ENCODE results near the gene TRIM16.
"Not testable (repeated sequence)": the region's sequence is repeated elsewhere in the genome, so short reads cannot be mapped to it uniquely, and the experiment has no call there.

The TRIM16 gene

GRCh38 chr17:15619331-15620058, 64.6 kb downstream of the TRIM16 start, which contains the start of gene FBXW10B:
FBXW10B (minus strand) TSS chr17:15619704; CDS start chr17:15619512, 192 bp downstream.
- in situ Hi-C loops (cut with HindIII; ENCODE audit: low sequenced_read_pairs): not testable (repeated sequence)

DNA sequence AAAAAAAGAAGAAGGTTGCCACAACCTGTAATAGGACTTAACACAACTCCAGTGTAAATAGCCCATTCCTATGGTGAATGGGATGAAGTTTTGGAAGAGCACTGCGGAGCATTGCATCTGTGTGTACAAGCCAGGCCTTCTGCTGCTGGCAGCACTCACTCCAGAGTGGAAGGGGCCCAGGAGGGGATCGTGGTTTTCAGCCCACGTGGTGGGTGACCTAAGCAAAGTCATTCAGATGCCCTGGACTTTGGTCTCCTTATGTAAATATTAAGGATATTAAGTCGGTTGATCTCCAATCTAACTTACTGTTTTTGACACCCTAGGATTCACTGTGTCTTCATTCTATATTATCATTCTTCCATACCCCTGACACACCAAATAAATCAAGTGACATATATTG, 67.3 kb downstream of the TRIM16 start:
- in situ Hi-C loops (cut with HindIII; ENCODE audit: low sequenced_read_pairs): not testable (repeated sequence)

DNA sequence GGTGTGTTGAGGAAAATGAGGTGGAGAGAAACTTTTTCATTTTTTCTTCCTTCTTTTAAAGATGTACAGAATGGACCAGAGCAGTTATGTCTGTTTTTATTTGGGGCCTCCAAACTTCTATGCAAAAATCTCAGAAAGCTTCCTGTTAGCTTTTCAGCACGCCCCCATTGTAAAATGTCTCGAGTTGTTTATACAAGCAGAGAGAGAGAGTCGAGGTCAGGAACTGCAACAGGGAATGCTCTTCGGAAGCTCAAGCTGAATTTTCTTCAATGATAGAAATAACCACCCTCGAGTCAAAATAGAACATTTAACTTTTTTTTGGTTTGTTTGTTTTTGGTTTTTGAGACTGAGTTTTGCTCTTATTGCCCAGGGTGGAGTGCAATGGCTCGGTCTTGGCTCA, 68.3 kb downstream of the TRIM16 start:
- in situ Hi-C loops (cut with HindIII; ENCODE audit: low sequenced_read_pairs): not testable (repeated sequence)

GRCh38 chr17:15613111-15613510, 71.0 kb downstream of the TRIM16 start:
- in situ Hi-C loops (cut with HindIII; ENCODE audit: low sequenced_read_pairs): not testable (repeated sequence)

GRCh38 chr17:15592960-15593359, 91.2 kb downstream of the TRIM16 start:
- in situ Hi-C loops (cut with HindIII; ENCODE audit: low sequenced_read_pairs): not testable (repeated sequence)

- in situ Hi-C loops (cut with HindIII; ENCODE audit: low sequenced_read_pairs): not testable (repeated sequence)
Observed at GRCh38 chr17:15591986-15592385, 92.1 kb downstream of the TRIM16 start.

- in situ Hi-C loops (cut with HindIII; ENCODE audit: low sequenced_read_pairs): not testable (repeated sequence)
Observed at GRCh38 chr17:15590844-15591243, 93.3 kb downstream of the TRIM16 start.

DNA sequence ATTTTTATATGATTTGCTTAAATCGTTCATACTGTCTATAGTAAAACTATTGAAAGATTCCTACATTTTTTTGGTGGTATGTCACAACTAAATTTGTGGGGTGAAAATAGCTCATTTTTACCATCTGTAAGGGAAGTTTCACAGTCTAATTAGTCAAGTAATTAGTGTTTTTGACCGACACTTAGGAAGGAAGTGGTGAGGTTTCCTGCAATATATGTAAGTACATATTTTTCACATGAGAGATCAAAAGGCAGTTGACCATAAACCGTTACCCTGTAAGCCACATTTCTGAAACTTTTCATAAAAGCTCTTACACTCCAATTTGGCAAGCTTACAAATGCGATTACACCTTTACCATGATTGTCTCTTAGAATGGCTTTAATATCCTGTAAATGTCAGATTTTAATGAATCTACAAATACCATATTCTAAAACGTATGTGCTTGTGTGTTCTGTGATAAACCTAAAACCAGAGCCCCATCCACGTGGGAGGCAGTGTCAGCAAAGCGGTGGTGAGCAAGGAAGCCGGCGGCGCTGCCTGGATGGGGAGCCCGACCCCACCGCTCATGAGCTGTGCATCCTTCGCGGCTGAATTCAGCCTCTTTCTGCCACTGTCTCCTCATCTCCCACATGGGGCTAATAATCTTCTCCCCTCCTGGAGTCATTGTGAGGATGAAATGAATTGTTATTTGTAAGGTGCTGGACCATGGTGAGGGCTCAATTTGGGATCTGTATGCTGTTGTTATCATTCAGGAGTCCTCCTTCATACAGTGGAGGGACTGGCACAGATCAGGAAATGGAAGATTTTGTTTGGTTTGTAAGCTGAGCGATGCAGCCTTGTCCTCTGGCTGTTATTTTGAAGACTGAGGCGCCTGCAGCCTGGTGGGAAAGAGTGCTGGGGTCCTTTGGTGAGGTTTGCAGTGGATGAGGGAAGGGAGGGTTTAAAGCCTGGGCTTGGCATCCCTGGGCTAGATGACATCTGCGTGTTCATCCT, 94.3 kb downstream of the TRIM16 start:
- in situ Hi-C loops (cut with HindIII; ENCODE audit: low sequenced_read_pairs): not testable (repeated sequence)

GRCh38 chr17:15588017-15588416, 96.1 kb downstream of the TRIM16 start:
- in situ Hi-C loops (cut with HindIII; ENCODE audit: low sequenced_read_pairs): not testable (repeated sequence)

DNA sequence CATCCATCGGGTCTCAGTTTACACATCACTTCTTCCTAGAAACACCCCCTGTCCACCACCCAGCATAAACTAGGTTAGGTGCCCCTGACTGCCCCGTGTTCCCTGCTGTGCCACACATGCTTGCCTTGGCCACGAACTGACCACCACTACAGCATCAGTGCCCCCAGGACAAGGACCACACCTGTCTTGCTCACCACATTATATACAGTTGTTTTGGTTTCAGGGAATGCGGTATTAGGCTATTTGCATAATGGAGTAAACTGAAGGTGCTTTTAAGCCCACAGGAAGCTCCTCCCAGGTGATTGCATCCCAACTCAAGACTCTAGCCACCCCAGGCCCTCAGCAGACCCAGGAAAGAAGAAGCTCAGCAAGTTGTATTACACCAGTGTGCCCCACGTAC, 100.8 kb downstream of the TRIM16 start:
- in situ Hi-C loops (cut with HindIII; ENCODE audit: low sequenced_read_pairs): not testable (repeated sequence)

GRCh38 chr17:15581462-15581861, 102.6 kb downstream of the TRIM16 start:
- in situ Hi-C loops (cut with HindIII; ENCODE audit: low sequenced_read_pairs): not testable (repeated sequence)

Measured in DLD1 (cell line).